Measurements from ENCODE around the gene PBOV1.

PBOV1 gene

GRCh38 chr6:138204303-138204702, 14.0 kb downstream of the PBOV1 start:
- no peak for DNase-seq

GRCh38 chr6:138203315-138203714, 15.0 kb downstream of the PBOV1 start:
- DNase-seq: no peak

GRCh38 chr6:138201836-138202235, 16.5 kb downstream of the PBOV1 start:
- no peak for DNase-seq

- DNase-seq: no peak
Observed at GRCh38 chr6:138198430-138199091, 19.7 kb downstream of the PBOV1 start.

GRCh38 chr6:138197570-138197969, 20.7 kb downstream of the PBOV1 start:
- no peak for DNase-seq

GRCh38 chr6:138196122-138196738, 22.1 kb downstream of the PBOV1 start:
- no peak for DNase-seq

- no peak for DNase-seq
Observed at GRCh38 chr6:138194287-138194686, 24.0 kb downstream of the PBOV1 start.

GRCh38 chr6:138188278-138188941, 29.9 kb downstream of the PBOV1 start:
- DNase-seq: no peak

GRCh38 chr6:138187156-138187555, 31.1 kb downstream of the PBOV1 start:
- no peak for DNase-seq

GRCh38 chr6:138184230-138184629, 34.1 kb downstream of the PBOV1 start:
- DNase-seq: no peak

GRCh38 chr6:138183790-138184134, 34.5 kb downstream of the PBOV1 start:
- no peak for DNase-seq

- DNase-seq: no peak
Observed at GRCh38 chr6:138182939-138183789, 35.1 kb downstream of the PBOV1 start.

- DNase-seq: no peak
Observed at GRCh38 chr6:138176652-138177232, 41.5 kb downstream of the PBOV1 start.

- DNase-seq: no peak
Observed at GRCh38 chr6:138175596-138175995, 42.7 kb downstream of the PBOV1 start.

All from CD4-positive, alpha-beta T cell treated with Interleukin-4 for 1 hour (primary cell).